PC-9 (cell line): ENCODE data around the gene TBC1D16. TPM values are rescaled to one million over a fixed set of nuclear protein-coding genes. Genes with fewer than 3 reads are reported as not detected.

ENCODE experiments used
- BruUV-seq: library from RNA; stranded (reverse); fragments of 400-500 nt; replicated peaks from 2 replicates; lab custom pipeline; 2021; lab: Mats Ljungman, UMichigan
- CTCF ChIA-PET: fragments of 300-600 bp; sonication (Branson Sonifier 250); formaldehyde crosslinking; loops from one replicate; lab custom pipeline; 2022; ENCODE audit warnings: antibody characterized with exemption; lab: Charles Lee
- POLR2A ChIA-PET: fragments of 300-600 bp; sonication (Branson Sonifier 250); formaldehyde crosslinking; loops from one replicate; lab custom pipeline; 2022; ENCODE audit warnings: antibody characterized with exemption; ENCODE audit not compliant: unreplicated experiment; lab: Charles Lee
- DNase-seq, 2 experiments: peaks; one replicate each; pipeline versions ENCODE4 v3.0.0 to v3.0.0-alpha.2; 2015 to 2022; ENCODE audit warnings: mixed read lengths in 1 of 2
- H2AFZ ChIP-seq: fragments of 200-600 bp; sonication (generic); 2 replicates; pipeline ENCODE4 v1.8.1; 2017; ENCODE audit warnings: antibody characterized with exemption
- H3F3A ChIP-seq: fragments of 200-600 bp; sonication (generic); 2 replicates; pipeline ENCODE4 v1.8.1; 2017; ENCODE audit warnings: antibody characterized with exemption, mild to moderate bottlenecking, low read depth; ENCODE audit not compliant: insufficient read depth
- H3K27ac ChIP-seq: fragments of 200-600 bp; sonication (generic); 2 replicates; pipeline ENCODE4 v1.6.1; 2016; ENCODE audit warnings: mixed run types
- H3K27me3 ChIP-seq: fragments of 200-600 bp; sonication (generic); 2 replicates; pipeline ENCODE4 v1.6.1; 2016; ENCODE audit warnings: low read depth, mixed run types; ENCODE audit not compliant: insufficient read depth
- H3K36me3 ChIP-seq: fragments of 200-600 bp; sonication (generic); 2 replicates; pipeline ENCODE4 v1.6.1; 2016; ENCODE audit warnings: low read depth, mixed run types
- H3K4me1 ChIP-seq: fragments of 200-600 bp; sonication (generic); replicated peaks from 2 replicates; pipeline ENCODE4 v1.6.1; 2016; ENCODE audit warnings: mixed run types; ENCODE audit not compliant: insufficient read depth
- H3K4me2 ChIP-seq: fragments of 200-600 bp; sonication (generic); 2 replicates; pipeline ENCODE4 v1.6.1; 2017; ENCODE audit warnings: mixed run types
- H3K4me3 ChIP-seq: fragments of 200-600 bp; sonication (generic); 2 replicates; pipeline ENCODE4 v1.6.1; 2016; ENCODE audit warnings: mixed run types
- H3K79me2 ChIP-seq: fragments of 200-600 bp; sonication (generic); 2 replicates; pipeline ENCODE4 v1.6.1; 2017; ENCODE audit warnings: low read depth, mixed run types
- H3K9me2 ChIP-seq: fragments of 200-600 bp; sonication (generic); 2 replicates; pipeline ENCODE4 v1.8.1; 2017; ENCODE audit warnings: mild to moderate bottlenecking; ENCODE audit not compliant: insufficient read depth
- H3K9me3 ChIP-seq: fragments of 200-600 bp; sonication (generic); 2 replicates; pipeline ENCODE4 v1.8.1; 2016; ENCODE audit warnings: low read depth; ENCODE audit not compliant: insufficient read depth
- H4K20me1 ChIP-seq: fragments of 200-600 bp; sonication (generic); 2 replicates; pipeline ENCODE4 v1.8.1; 2017; ENCODE audit not compliant: insufficient read depth
- CTCF ChIP-seq: fragments of 200-600 bp; sonication (generic); conservative IDR thresholded peaks from 2 replicates; pipeline ENCODE4 v1.6.1; 2017; ENCODE audit warnings: mixed run types, antibody characterized with exemption, mild to moderate bottlenecking, moderate library complexity
- EZH2 ChIP-seq: fragments of 200-600 bp; sonication (generic); IDR thresholded peaks from 2 replicates; pipeline ENCODE4 v1.8.0; 2017; ENCODE audit warnings: antibody characterized with exemption, low read depth
- intact Hi-C: fragments of 100-400 bp; cut with micrococcal nuclease; formaldehyde crosslinking; loops from one replicate; pipeline ENCODE4 v1.10.0; 2022; ENCODE audit not compliant: unreplicated experiment
- total RNA-seq: library from RNA; stranded (reverse); gene quantifications from 2 replicates; pipeline ENCODE4 v1.2.3, GENCODE V29; 2021

Gene TBC1D16
- total RNA-seq, 1 experiment from 2014 or later: 41.7 TPM

GRCh38 chr17:79952901-79953300 is 82.8 kb downstream of the TBC1D16 start:
- H3F3A ChIP-seq: no peaks in the 10 kb centered on the region
- no peak overlapping the region for H3K4me2 ChIP-seq
- TF ChIP-seq EZH2 (no peak), CTCF (no peak)
- DNase-seq: no peak
- POLR2A ChIA-PET: interaction anchor here (0.8 kb wide), 1 partner anchor 679 kb away, joined by 3 read pairs; no protein-coding TSS in a partner anchor
- no peaks in the 10 kb centered on the region for H3K9me2 ChIP-seq
- H3K27me3 ChIP-seq: no peaks in the 10 kb centered on the region
- no peak overlapping the region for H3K4me3 ChIP-seq
- intact Hi-C loops: no loop called here
- H4K20me1 ChIP-seq: no peaks in the 10 kb centered on the region
- H3K27ac ChIP-seq: no peak overlapping the region
- H3K36me3 ChIP-seq: no peaks in the 10 kb centered on the region
- no peaks in the 10 kb centered on the region for H3K4me1 ChIP-seq
- H3K9me3 ChIP-seq: no peaks in the 10 kb centered on the region
- CTCF ChIA-PET: no interaction called here
- no TSS peak for BruUV-seq
- H2AFZ ChIP-seq: no peak overlapping the region
- no peaks in the 10 kb centered on the region for H3K79me2 ChIP-seq

- no peaks in the 10 kb centered on the region for H3K4me1 ChIP-seq
- no peaks in the 10 kb centered on the region for H4K20me1 ChIP-seq
- DNase-seq: no peak
- no TSS peak for BruUV-seq
- H3K36me3 ChIP-seq: no peaks in the 10 kb centered on the region
- TF ChIP-seq EZH2 (no peak), CTCF (no peak)
- H3K4me2 ChIP-seq: no peak overlapping the region
- intact Hi-C loops: no loop called here
- H3K9me2 ChIP-seq: no peaks in the 10 kb centered on the region
- no peak overlapping the region for H2AFZ ChIP-seq
- H3K27me3 ChIP-seq: no peaks in the 10 kb centered on the region
- H3F3A ChIP-seq: no peaks in the 10 kb centered on the region
- H3K27ac ChIP-seq: no peak overlapping the region
- ChIA-PET CTCF (no interaction called here), POLR2A (no interaction called here)
- no peak overlapping the region for H3K4me3 ChIP-seq
- H3K9me3 ChIP-seq: no peaks in the 10 kb centered on the region
- no peaks in the 10 kb centered on the region for H3K79me2 ChIP-seq
Measured at GRCh38 chr17:79952265-79952877, 83.3 kb downstream of the TBC1D16 start.

GRCh38 chr17:79951361-79952264 is 84.1 kb downstream of the TBC1D16 start:
- H2AFZ ChIP-seq: no peak overlapping the region
- H3K27me3 ChIP-seq: no peaks in the 10 kb centered on the region
- BruUV-seq: no TSS peak
- H3K79me2 ChIP-seq: no peaks in the 10 kb centered on the region
- no peak overlapping the region for H3K4me3 ChIP-seq
- H3K36me3 ChIP-seq: no peaks in the 10 kb centered on the region
- H3K4me1 ChIP-seq: no peaks in the 10 kb centered on the region
- intact Hi-C loops: no loop called here
- no peak for DNase-seq
- ChIA-PET CTCF (no interaction called here), POLR2A (no interaction called here)
- H3K4me2 ChIP-seq: no peak overlapping the region
- H4K20me1 ChIP-seq: no peaks in the 10 kb centered on the region
- H3K27ac ChIP-seq: no peak overlapping the region
- no peaks in the 10 kb centered on the region for H3F3A ChIP-seq
- H3K9me2 ChIP-seq: no peaks in the 10 kb centered on the region
- no peak for TF ChIP-seq CTCF
- no peaks in the 10 kb centered on the region for H3K9me3 ChIP-seq
